ENCODE data around the gene CCDC93.
"Not testable (repeated sequence)": the region's sequence is repeated elsewhere in the genome, so short reads cannot be mapped to it uniquely, and the experiment has no call there.

The CCDC93 gene

GRCh38 chr2:117935954-117936353, 77.9 kb downstream of the CCDC93 start:
- no peak for TF ChIP-seq CTCF (conservative IDR thresholded peaks at IDR 0.05)
- no peak overlapping the region for H3K27ac ChIP-seq

GRCh38 chr2:117935456-117935855, 78.4 kb downstream of the CCDC93 start:
- no peak for TF ChIP-seq CTCF (conservative IDR thresholded peaks at IDR 0.05)
- H3K27ac ChIP-seq, result no peak overlapping the region

- TF ChIP-seq CTCF (conservative IDR thresholded peaks at IDR 0.05), result no peak
- no peak overlapping the region for H3K27ac ChIP-seq
These were observed 80.0 kb downstream of the CCDC93 start for GRCh38 chr2:117933884-117934354.

- TF ChIP-seq CTCF (conservative IDR thresholded peaks at IDR 0.05), result no peak
- H3K27ac ChIP-seq, result no peak overlapping the region
These were observed 81.9 kb downstream of the CCDC93 start for GRCh38 chr2:117931978-117932377.

GRCh38 chr2:117931266-117931665, 82.6 kb downstream of the CCDC93 start:
- TF ChIP-seq CTCF (conservative IDR thresholded peaks at IDR 0.05), result no peak

GRCh38 chr2:117930775-117931174, 83.1 kb downstream of the CCDC93 start:
- H3K27ac ChIP-seq, result no peak overlapping the region
- no peak for TF ChIP-seq CTCF (conservative IDR thresholded peaks at IDR 0.05)

More at GRCh38 chr2:117931266-117931665, 82.6 kb downstream of the CCDC93 start:
- H3K27ac ChIP-seq, result no peak overlapping the region

GRCh38 chr2:117923471-117923870, 90.4 kb downstream of the CCDC93 start:
- H3K27ac ChIP-seq, result not testable (repeated sequence)

GRCh38 chr2:117921520-117921919, 92.3 kb downstream of the CCDC93 start:
- no peak for TF ChIP-seq CTCF (conservative IDR thresholded peaks at IDR 0.05)
- H3K27ac ChIP-seq, result no peak overlapping the region

All from VCaP (cell line).